Keratinocyte (primary cell): Measurements from ENCODE around the gene SLC4A5. TPM values are rescaled to one million over a fixed set of nuclear protein-coding genes. Genes with fewer than 3 reads are reported as not detected.

Source experiments
- DNase-seq: peaks from one replicate; pipeline ENCODE4 v3.0.0-alpha.2; 2011; ENCODE audit warnings: low read depth, missing footprints, low spot score
- FAIRE-seq: peaks from 2 replicates; lab custom pipeline; 2011; peaks lifted over from hg19 to GRCh38; lab: Jason Lieb, UNC
- H2AFZ ChIP-seq: 2 replicates; pipeline ENCODE4 v1.6.0; 2012; ENCODE audit warnings: low read length, control low read depth, inconsistent platforms; ENCODE audit not compliant: control insufficient read depth
- H3K27ac ChIP-seq: 2 replicates; pipeline ENCODE4 v1.5.1; 2011; ENCODE audit warnings: low read length; ENCODE audit not compliant: control insufficient read depth, insufficient read depth
- H3K27me3 ChIP-seq: 3 replicates; pipeline ENCODE4 v1.6.0; 2011; ENCODE audit warnings: low read length; ENCODE audit not compliant: control insufficient read depth, insufficient read depth; ENCODE audit errors: extremely low read depth
- H3K36me3 ChIP-seq, 2 experiments: 2 replicates in 1 of 2; 3 replicates in 1 of 2; pipeline ENCODE4 v1.5.1; 2011; ENCODE audit warnings: low read length in 2 of 2, mild to moderate bottlenecking in 1 of 2; ENCODE audit not compliant: control insufficient read depth in 2 of 2, insufficient read depth in 2 of 2; ENCODE audit errors: extremely low read depth in 1 of 2
- H3K4me1 ChIP-seq: 3 replicates; pipeline ENCODE4 v1.5.1; 2011; ENCODE audit warnings: low read length; ENCODE audit not compliant: control insufficient read depth, insufficient read depth; ENCODE audit errors: extremely low read depth
- H3K4me2 ChIP-seq: 3 replicates; pipeline ENCODE4 v1.6.0; 2011; ENCODE audit warnings: low read depth, low read length; ENCODE audit not compliant: control insufficient read depth, insufficient read depth; ENCODE audit errors: extremely low read depth
- H3K4me3 ChIP-seq, 3 experiments: fragments of 200-600 bp in 1 of 3; sonication (generic) in 1 of 3; 2 replicates in 2 of 3; 3 replicates in 1 of 3; pipeline ENCODE4 v1.5.1; 2011 to 2016; ENCODE audit warnings: low read length in 3 of 3, mild to moderate bottlenecking in 3 of 3, control low read depth in 2 of 3, inconsistent platforms in 1 of 3, low read depth in 1 of 3, mixed read lengths in 1 of 3, mixed run types in 1 of 3, moderate library complexity in 1 of 3; ENCODE audit not compliant: control insufficient read depth in 2 of 3, insufficient read depth in 2 of 3; ENCODE audit errors: extremely low read depth in 1 of 3
- H3K79me2 ChIP-seq: 2 replicates; pipeline ENCODE4 v1.6.0; 2012; ENCODE audit warnings: low read length; ENCODE audit not compliant: control insufficient read depth, insufficient read depth
- H3K9ac ChIP-seq: 3 replicates; pipeline ENCODE4 v1.6.0; 2011; ENCODE audit warnings: low read length; ENCODE audit not compliant: control insufficient read depth, insufficient read depth; ENCODE audit errors: extremely low read depth
- H3K9me1 ChIP-seq: 3 replicates; pipeline ENCODE4 v1.6.0; 2011; ENCODE audit warnings: low read length; ENCODE audit not compliant: control insufficient read depth, insufficient read depth; ENCODE audit errors: extremely low read depth
- H3K9me3 ChIP-seq: 2 replicates; pipeline ENCODE4 v1.5.1; 2012; ENCODE audit warnings: low read depth, low read length; ENCODE audit not compliant: control insufficient read depth
- H4K20me1 ChIP-seq: 3 replicates; pipeline ENCODE4 v1.6.0; 2011; ENCODE audit warnings: low read length; ENCODE audit not compliant: control insufficient read depth, insufficient read depth; ENCODE audit errors: extremely low read depth
- EZH2 ChIP-seq: IDR thresholded peaks from one replicate; pipeline ENCODE4 v1.6.1; 2012; ENCODE audit warnings: inconsistent platforms, mild to moderate bottlenecking, low read length, moderate library complexity
- dilution Hi-C: fragments of 300-500 bp; cut with MboI; formaldehyde crosslinking; loops from one replicate; pipeline ENCODE4 v1.7.0; 2020; ENCODE audit warnings: low sequenced_read_pairs; ENCODE audit not compliant: extremely low pct_ligation_motif_present
- polyA plus RNA-seq, 5 experiments: library from polyadenylated mRNA; depleted of rRNA in 3 of 5; stranded (reverse) in 3 of 5; stranded (forward) in 1 of 5; unstranded in 1 of 5; fragments of >200 nt; gene quantifications; 1 replicate in 1 of 5; 2 replicates in 3 of 5; 3 replicates in 1 of 5; pipeline versions ENCODE4 v1.2.1 to v1.2.3, GENCODE V29; 2011 to 2012; ENCODE audit warnings: missing spikeins in 2 of 5, low read depth in 1 of 5, low replicate concordance in 1 of 5
- TF ChIP-seq, protein P1 (sequence below), 3 experiments: IDR thresholded peaks in 1 of 3; conservative IDR thresholded peaks in 1 of 3; optimal IDR thresholded peaks in 1 of 3; 2 replicates in 2 of 3; 3 replicates in 1 of 3; pipeline versions ENCODE3 to v1.5.1; 2011; ENCODE audit warnings: low read length in 3 of 3, mild to moderate bottlenecking in 3 of 3, moderate library complexity in 2 of 3, control low read depth in 1 of 3, inconsistent platforms in 1 of 3; ENCODE audit not compliant: insufficient read depth in 2 of 3; ENCODE audit errors: extremely low read depth in 1 of 3

SLC4A5 gene
- polyA plus RNA-seq, 1 donor (not counting 4 experiments of a cell fraction or from before 2014, with no cell fraction given): 0.22 TPM

DNA sequence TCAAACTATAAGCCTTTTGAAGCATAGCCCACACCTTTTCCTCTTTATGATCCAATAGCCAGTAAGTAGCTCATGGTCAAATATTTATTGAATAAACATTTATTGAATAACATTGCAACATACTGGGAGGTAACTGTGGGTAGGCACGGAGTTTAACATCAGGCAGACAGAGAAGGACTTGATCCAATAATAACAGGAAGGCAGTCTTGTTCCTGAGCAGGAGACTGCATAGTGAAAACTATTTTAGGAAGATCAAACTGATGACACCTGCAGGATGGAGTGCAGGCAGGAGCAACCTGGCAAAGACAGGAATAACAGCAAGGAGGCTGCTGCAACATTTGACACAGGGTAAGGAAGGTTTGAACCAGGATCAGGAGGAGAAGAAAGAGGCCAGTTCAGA is 40.0 kb upstream of the SLC4A5 start:
- no peak overlapping the region for H2AFZ ChIP-seq
- no peak overlapping the region for H3K4me2 ChIP-seq
- no peak for TF ChIP-seq EZH2
- TF ChIP-seq, protein P1, sequence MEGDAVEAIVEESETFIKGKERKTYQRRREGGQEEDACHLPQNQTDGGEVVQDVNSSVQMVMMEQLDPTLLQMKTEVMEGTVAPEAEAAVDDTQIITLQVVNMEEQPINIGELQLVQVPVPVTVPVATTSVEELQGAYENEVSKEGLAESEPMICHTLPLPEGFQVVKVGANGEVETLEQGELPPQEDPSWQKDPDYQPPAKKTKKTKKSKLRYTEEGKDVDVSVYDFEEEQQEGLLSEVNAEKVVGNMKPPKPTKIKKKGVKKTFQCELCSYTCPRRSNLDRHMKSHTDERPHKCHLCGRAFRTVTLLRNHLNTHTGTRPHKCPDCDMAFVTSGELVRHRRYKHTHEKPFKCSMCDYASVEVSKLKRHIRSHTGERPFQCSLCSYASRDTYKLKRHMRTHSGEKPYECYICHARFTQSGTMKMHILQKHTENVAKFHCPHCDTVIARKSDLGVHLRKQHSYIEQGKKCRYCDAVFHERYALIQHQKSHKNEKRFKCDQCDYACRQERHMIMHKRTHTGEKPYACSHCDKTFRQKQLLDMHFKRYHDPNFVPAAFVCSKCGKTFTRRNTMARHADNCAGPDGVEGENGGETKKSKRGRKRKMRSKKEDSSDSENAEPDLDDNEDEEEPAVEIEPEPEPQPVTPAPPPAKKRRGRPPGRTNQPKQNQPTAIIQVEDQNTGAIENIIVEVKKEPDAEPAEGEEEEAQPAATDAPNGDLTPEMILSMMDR (optimal IDR thresholded peaks at IDR 0.05 in 1 of 3, IDR thresholded peaks at IDR 0.05 in 1 of 3, conservative IDR thresholded peaks at IDR 0.05 in 1 of 3; ENCODE audit: extremely low read depth in 1 of 3, insufficient read depth in 2 of 3, low read length in 3 of 3): no peak
- H3K9me1 ChIP-seq: no peaks in the 10 kb centered on the region
- no peak overlapping the region for H3K9ac ChIP-seq
- no peaks in the 10 kb centered on the region for H3K9me3 ChIP-seq
- peaks cover 79% of the 10 kb centered on the region for H3K79me2 ChIP-seq
- no peaks in the 10 kb centered on the region for H3K27me3 ChIP-seq
- no peak overlapping the region for H3K4me3 ChIP-seq
- dilution Hi-C loops: no loop called here
- no peak for DNase-seq
- peaks cover 6 to 7% of the 10 kb centered on the region in 2 experiments for H3K36me3 ChIP-seq
- H3K27ac ChIP-seq: no peak overlapping the region
- no peak for FAIRE-seq
- H3K4me1 ChIP-seq: peaks cover 21% of the 10 kb centered on the region
- H4K20me1 ChIP-seq: peaks cover 26% of the 10 kb centered on the region

DNA sequence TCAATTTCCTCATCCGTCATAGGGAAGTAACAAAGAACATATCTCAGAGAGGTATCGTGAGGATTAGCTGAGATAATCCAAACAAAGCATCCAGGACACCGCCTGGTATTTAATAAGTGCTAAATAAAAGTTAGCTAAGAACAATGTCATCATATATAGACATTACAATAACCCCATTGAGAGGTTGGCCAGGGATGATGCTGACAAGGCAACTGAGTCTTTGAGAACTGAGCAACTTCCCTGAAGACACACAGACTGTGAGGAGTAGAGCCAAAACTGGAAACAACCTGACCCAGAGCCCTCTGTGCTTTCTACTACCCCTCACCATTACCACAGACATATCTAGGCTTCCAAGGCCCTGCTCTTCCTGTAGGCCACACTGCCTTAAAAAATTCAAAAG is 38.5 kb upstream of the SLC4A5 start:
- peaks cover 21% of the 10 kb centered on the region for H4K20me1 ChIP-seq
- no peaks in the 10 kb centered on the region for H3K9me3 ChIP-seq
- no peaks in the 10 kb centered on the region for H3K27me3 ChIP-seq
- no peak overlapping the region for H3K9ac ChIP-seq
- H3K9me1 ChIP-seq: no peaks in the 10 kb centered on the region
- no peak overlapping the region for H2AFZ ChIP-seq
- dilution Hi-C loops: no loop called here
- no peak for DNase-seq
- no peak overlapping the region for H3K27ac ChIP-seq
- no peak for FAIRE-seq
- TF ChIP-seq, protein P1 (optimal IDR thresholded peaks at IDR 0.05 in 1 of 3, IDR thresholded peaks at IDR 0.05 in 1 of 3, conservative IDR thresholded peaks at IDR 0.05 in 1 of 3; ENCODE audit: extremely low read depth in 1 of 3, insufficient read depth in 2 of 3, low read length in 3 of 3): no peak
- TF ChIP-seq EZH2: no peak
- H3K79me2 ChIP-seq: peaks cover 66% of the 10 kb centered on the region
- H3K4me2 ChIP-seq: no peak overlapping the region
- H3K4me1 ChIP-seq: peaks cover 17% of the 10 kb centered on the region
- no peak overlapping the region for H3K4me3 ChIP-seq
- H3K36me3 ChIP-seq: peaks cover 16 to 19% of the 10 kb centered on the region in 2 experiments
